GM21576 (cell line): ENCODE results near the gene MFSD11.
"Not testable (repeated sequence)": the region's sequence is repeated elsewhere in the genome, so short reads cannot be mapped to it uniquely, and the experiment has no call there.

Source experiments
- ATAC-seq: cut with Tn5 transposase; IDR thresholded peaks from one replicate; pipeline ENCODE4 v1.9.1; 2021; ENCODE audit warnings: mild to moderate bottlenecking, moderate library complexity; ENCODE audit not compliant: unreplicated experiment

Gene MFSD11

GRCh38 chr17:76745785-76746184 lies 7.9 kb downstream of the MFSD11 start:
- not testable (repeated sequence) for ATAC-seq

GRCh38 chr17:76747716-76748363 lies 9.9 kb downstream of the MFSD11 start:
- no peak for ATAC-seq

GRCh38 chr17:76748657-76749056 lies 10.7 kb downstream of the MFSD11 start:
- ATAC-seq = no peak

- ATAC-seq = no peak
These were observed 13.6 kb downstream of the MFSD11 start for GRCh38 chr17:76751416-76751993.

DNA sequence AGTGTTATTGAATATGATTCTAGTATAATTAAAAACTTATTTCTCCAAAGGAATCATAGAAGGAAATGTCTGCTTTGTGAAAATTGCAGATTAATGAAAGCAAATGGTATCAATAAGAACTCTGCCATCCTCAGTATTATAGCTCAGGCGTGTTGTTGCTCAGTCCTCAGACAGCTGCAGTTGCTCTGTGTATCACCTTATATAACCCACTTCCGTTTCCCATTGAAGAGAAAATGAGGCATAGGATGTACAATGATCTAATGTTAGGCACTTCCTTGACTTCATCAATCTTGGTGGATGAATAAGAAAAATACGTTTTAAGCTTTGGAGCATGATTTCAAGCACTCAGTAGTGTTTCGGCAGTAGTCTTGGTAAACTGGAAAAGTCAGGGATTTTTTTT lies 14.1 kb downstream of the MFSD11 start:
- ATAC-seq = no peak

DNA sequence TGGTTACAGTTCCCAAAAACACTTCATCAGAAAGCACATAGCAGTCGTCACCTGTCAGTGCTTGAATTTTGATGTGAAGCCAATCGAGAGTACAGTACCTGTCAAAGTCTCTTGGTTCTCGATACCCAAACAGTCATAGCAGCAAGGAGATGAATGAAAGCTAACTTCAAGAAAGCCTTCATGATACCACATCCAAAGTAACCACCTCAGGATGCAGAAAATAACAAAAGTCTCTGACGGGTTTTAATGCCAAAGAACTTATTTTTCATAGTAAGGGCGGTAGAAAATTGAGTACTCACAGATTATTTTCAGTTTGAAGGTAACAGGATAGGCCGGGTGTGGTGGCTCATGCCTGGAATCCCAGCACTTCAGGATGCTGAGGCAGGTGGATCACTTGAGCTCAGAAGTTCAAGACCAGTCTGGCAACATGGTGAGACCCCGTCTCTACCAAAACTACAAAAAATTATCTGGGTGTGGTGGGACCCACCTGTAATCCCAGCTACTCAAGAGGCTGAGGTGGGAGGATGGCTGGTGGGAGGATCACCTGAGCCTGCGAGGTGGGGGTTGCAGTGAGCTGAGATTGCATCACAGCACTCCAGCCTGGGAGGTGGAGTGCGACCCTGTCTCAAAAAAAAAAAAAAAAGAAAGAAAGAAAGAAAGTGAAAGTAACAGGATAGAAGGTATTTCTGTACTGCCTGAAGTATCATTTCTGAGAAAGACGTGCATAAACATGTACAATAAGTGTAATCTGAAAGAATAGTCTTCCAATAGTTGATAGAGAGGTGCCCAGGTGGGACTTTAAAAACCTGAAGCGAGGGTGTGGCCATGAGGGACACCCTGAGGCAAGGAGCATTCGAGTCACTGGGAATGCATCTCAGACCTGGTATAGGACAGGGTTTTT lies 15.4 kb downstream of the MFSD11 start:
- no peak for ATAC-seq

DNA sequence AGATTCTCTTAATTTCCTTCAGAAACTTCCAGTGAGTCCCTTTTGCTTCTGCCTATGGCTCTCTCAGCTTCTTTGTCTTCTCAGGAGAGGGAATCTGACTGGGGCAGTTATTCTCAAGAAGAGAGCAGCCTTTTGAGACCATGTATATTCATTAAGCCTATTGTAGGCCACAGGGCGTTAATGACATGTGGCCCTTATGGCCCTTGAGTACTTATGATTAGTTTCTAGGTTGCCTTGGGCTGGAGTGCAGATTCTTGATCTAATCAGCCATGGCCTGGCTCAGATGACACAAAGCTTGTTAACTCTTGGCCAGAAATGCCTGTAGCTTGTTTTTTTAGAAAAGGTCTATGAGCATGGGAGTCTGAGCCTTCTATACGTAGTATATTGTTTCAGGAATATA lies 17.4 kb downstream of the MFSD11 start:
- no peak for ATAC-seq

- ATAC-seq = no peak
These were observed 19.3 kb downstream of the MFSD11 start for GRCh38 chr17:76757256-76757655.

- ATAC-seq = no peak
These were observed 20.7 kb downstream of the MFSD11 start for GRCh38 chr17:76758570-76758969.

DNA sequence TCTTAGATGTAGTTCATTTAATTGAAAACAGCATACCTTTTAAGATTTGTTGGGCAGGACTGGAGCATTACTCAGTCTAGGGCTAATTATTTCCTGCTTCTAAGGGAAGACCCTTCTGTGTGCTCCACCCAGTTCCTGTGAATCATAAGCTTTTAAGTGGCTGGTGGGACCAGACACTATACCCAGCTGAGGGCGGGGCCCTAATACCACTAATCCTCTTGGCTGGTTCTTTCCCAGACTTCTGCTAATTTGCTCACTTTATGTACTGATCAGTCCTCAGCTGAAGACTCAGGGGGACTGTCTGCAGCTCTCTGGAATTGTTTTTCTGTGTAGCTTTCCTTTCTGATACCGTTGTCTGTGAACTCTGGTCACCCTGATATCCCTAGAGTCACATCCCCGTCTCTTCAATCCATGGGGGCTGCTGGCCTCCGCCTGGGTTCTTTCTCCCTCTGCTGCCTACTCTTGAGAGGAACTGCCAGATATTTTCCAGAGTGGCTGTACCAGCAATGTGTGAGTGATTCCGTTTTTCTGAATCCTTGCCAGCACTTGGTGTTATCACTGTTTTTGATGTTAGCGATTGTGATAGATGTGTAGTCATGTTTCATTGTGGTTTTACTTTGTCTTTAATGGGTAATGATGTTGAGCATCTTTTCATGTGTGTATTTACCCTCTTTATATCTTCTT lies 35.1 kb downstream of the MFSD11 start:
- ATAC-seq = no peak

GRCh38 chr17:76775021-76775600 lies 37.2 kb downstream of the MFSD11 start:
- ATAC-seq = no peak

DNA sequence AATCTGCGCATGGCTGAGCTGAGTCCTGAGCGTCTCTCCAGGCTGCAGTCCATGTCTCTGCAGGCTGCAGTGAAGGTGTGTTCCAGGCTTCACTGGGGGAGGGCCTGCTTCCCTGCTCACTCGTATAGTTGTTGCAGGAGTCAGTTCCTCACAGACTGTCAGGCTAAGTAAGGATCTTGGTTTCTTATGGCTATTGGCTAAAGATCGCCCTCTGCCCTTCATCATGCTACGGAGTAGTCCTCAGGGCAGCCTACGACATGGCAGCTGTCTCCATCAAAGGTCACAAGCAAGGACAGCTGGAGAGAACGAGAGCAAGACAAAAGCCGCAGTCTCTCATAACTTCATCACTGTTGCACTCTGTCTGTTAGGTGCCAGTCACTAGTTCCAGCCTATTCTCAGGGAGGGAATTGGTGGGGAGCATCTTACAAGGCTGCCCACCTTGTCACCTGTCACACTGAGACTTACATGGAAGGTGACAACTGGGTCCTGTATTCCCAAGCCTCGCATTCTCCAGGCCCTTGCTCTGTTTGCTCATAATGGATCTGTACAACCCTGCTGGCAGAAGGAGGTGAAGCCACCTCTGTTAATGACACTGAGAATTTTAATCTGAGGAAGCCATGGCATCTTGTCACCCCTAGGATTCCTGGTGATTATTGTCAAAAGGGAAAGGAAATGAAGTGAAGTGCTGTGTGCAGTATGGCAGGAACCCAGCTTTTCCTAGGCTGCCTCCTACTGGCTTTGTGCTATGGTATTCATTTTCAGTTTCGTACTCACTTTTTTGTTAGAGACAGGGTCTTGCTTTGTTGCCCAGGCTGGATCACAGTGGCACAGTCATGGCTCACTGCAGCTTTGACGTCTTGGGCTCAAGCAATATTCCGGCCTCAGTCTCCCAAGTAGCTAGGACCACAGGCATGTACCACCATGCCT lies 43.4 kb downstream of the MFSD11 start:
- no peak for ATAC-seq

DNA sequence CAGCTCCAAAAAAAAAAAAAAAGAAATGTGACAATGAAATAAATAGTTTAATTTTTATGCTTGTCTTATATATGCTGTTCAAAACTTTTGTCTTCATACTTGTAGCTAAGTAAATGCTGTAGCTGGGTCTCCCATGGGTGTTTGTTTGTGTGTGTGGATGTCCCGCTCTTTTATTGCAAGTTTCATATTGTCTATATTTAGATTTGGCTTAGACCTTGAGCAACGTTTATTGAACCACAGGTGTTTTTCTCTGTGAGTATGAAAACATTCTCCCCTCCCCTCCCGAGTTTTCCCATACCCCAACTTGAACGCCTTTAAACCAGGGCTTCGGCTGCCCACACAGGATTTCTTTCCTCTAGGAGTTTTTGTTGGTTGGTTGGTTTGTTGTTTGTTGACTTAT lies 45.2 kb downstream of the MFSD11 start:
- no peak for ATAC-seq

DNA sequence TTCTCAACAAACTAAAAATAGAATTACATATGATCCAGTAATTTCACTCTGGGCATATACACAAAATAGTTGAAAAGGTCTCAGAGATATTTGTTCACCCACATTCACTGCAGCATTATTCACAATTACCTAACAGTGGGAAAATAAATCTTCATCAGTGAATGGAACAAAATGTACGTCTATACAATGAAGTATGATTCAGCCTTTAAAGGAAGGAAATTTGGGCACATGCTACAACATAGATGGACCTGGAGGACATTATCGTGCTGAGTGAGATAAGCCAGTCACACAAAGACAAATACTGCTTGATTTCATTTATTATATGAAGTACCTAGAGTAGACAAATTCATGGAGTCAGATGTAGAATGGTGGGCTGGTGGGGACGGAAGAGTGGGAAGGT lies 47.0 kb downstream of the MFSD11 start:
- ATAC-seq = no peak

DNA sequence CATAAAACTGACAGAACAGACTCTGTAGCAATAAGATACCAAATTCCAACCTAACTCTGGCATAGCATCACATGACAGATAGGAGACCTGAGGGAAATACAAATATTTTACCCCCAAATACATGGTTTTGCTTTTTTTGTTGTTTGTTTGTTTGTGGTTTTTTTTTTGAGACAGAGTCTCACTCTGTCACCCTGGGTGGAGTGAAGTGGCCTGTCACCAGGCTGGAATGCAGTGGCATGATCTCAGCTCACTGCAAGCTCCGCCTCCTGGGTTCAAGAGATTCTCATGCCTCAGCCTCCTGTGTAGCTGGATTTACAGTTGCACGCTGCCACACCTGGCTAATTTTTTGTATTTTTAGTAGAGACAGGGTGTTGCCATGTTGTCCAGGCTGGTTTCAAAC lies 49.9 kb downstream of the MFSD11 start:
- not testable (repeated sequence) for ATAC-seq

DNA sequence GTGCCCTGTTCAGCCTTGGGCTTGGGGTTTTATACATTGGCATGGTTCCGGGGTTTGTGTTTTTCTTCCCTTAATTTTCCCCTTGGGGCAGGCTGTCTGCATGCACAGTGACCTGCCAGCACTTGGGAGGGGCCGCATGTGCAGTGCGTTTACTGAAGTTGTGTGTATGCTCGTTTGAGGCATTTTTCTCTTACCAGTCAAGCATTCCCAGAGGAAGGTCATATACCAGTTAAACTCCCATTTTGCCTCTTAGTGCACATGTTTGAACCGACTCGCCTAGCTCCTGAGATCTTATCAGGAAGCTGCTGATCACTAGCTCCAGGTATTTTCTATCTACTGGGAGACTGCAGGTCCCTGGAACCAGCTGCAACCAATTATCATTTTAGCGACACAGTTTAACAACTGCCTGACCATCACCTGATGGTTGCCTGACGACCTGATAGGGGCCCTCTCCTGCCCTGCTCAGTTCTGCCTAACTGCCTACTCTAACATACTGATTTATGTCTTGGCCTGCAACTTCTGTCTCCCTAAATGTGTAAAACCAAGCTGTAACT lies 51.4 kb downstream of the MFSD11 start:
- no peak for ATAC-seq

- ATAC-seq = no peak
These were observed 53.4 kb downstream of the MFSD11 start for GRCh38 chr17:76791053-76791980.

- ATAC-seq = no peak
These were observed 54.4 kb downstream of the MFSD11 start for GRCh38 chr17:76792348-76792747.

GRCh38 chr17:76793775-76794174 lies 55.9 kb downstream of the MFSD11 start:
- no peak for ATAC-seq
